ENCODE measurements around the gene SMIM35.
"Not testable (repeated sequence)": the region's sequence is repeated elsewhere in the genome, so short reads cannot be mapped to it uniquely, and the experiment has no call there.

DNA sequence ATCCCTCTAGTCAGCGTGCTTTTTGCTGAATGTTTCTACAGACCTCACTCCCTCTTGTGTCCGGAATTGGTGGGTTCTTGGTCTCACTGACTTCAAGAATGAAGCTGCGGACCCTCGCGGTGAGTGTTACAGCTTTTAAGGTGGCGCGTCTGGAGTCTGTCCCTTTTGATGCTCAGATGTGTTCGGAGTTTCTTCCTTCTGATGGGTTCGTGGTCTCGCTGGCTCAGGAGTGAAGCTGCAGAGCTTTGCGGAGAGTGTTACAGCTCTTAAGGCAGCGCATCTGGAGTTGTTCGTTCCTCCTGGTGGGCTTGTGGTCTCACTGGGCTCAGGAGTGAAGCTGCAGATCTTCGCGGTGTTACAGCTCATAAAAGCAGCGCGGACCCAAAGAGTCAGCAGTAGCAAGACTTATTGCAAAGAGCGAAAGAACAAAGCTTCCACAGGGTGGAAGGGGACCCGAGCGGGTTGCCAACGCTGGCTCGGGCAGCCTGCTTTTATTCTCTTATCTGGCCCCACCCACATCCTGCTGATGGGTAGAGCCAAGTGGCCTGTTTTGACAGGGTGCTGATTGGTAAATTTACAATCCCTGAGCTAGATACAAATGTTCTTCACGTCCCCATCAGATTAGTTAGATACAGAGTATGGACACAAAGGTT lies 109.0 kb downstream of the SMIM35 start:
- not testable (repeated sequence) for TF ChIP-seq POLR2A, POLR2AphosphoS5, EP300 (IDR thresholded peaks at IDR 0.05)
- TF ChIP-seq, protein P1, sequence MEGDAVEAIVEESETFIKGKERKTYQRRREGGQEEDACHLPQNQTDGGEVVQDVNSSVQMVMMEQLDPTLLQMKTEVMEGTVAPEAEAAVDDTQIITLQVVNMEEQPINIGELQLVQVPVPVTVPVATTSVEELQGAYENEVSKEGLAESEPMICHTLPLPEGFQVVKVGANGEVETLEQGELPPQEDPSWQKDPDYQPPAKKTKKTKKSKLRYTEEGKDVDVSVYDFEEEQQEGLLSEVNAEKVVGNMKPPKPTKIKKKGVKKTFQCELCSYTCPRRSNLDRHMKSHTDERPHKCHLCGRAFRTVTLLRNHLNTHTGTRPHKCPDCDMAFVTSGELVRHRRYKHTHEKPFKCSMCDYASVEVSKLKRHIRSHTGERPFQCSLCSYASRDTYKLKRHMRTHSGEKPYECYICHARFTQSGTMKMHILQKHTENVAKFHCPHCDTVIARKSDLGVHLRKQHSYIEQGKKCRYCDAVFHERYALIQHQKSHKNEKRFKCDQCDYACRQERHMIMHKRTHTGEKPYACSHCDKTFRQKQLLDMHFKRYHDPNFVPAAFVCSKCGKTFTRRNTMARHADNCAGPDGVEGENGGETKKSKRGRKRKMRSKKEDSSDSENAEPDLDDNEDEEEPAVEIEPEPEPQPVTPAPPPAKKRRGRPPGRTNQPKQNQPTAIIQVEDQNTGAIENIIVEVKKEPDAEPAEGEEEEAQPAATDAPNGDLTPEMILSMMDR (IDR thresholded peaks at IDR 0.05) = not testable (repeated sequence)
